Colonic mucosa (tissue), 4 donors: ENCODE measurements around the gene BICRA. TPM values are rescaled to one million over a fixed set of nuclear protein-coding genes. Genes with fewer than 3 reads are reported as not detected.

ENCODE experiments used
- DNase-seq: peaks from one replicate; pipeline ENCODE4 v3.0.0-alpha.2; 2020
- H3K27ac ChIP-seq: fragments of 200-600 bp; one replicate; pipeline ENCODE4 v1.8.0; 2021
- H3K27me3 ChIP-seq: fragments of 200-600 bp; one replicate; pipeline ENCODE4 v1.8.0; 2021
- H3K36me3 ChIP-seq: fragments of 200-600 bp; one replicate; pipeline ENCODE4 v1.8.0; 2021
- H3K4me1 ChIP-seq: fragments of 200-600 bp; one replicate; pipeline ENCODE4 v1.8.0; 2021; ENCODE audit warnings: mild to moderate bottlenecking
- H3K4me3 ChIP-seq: fragments of 200-600 bp; one replicate; pipeline ENCODE4 v1.8.0; 2021
- H3K9ac ChIP-seq, 2 donors: one replicate each; pipeline ENCODE4 v1.7.0; 2013; ENCODE audit warnings: control low read depth in 2 of 2, low read depth in 2 of 2, low read length in 2 of 2
- H3K9me3 ChIP-seq: fragments of 200-600 bp; one replicate; pipeline ENCODE4 v1.8.0; 2021
- CTCF ChIP-seq: fragments of 200-600 bp; IDR thresholded peaks from one replicate; pipeline ENCODE4 v1.8.0; 2022; ENCODE audit warnings: antibody characterized with exemption, mild to moderate bottlenecking
- intact Hi-C: fragments of 100-400 bp; cut with DNase I; formaldehyde crosslinking; loops from one replicate; pipeline ENCODE4 v1.14.1; 2022
- total RNA-seq, 2 donors: library from RNA; stranded (reverse); fragmentation: NEBNext Ultra II Directional in 1 of 2; extraction: Animal tissue kit (Norgen Biotek cat#: 25700) in 1 of 2; gene quantifications; one replicate each; pipeline ENCODE4 v1.2.1, GENCODE V29; 2021
- donor health status: healthy.
- donor health status: DM: no; HTN: no; CAD: no.
- donor health status: DM: no; HTN: no; CAD: no.

BICRA gene
- total RNA-seq, 2 donors from 2014 or later: 11.7 to 13.4 TPM

- DNase-seq: no peak
- no peak for TF ChIP-seq CTCF
- H3K9ac ChIP-seq: no peak overlapping the region
- H3K4me1 ChIP-seq: no peaks in the 10 kb centered on the region
- H3K27me3 ChIP-seq: no peaks in the 10 kb centered on the region
- H3K36me3 ChIP-seq: peaks cover 8% of the 10 kb centered on the region
- no peak overlapping the region for H3K27ac ChIP-seq
- H3K4me3 ChIP-seq: no peak overlapping the region
- no peaks in the 10 kb centered on the region for H3K9me3 ChIP-seq
- intact Hi-C loops: no loop called here
These were observed 93.0 kb downstream of the BICRA start for GRCh38 chr19:47701717-47702552.

- Histone ChIP-seq H3K27ac (no peak overlapping the region), H3K36me3 (peaks cover 8% of the 10 kb centered on the region), H3K9me3 (no peaks in the 10 kb centered on the region), H3K9ac (no peak overlapping the region), H3K27me3 (no peaks in the 10 kb centered on the region), H3K4me1 (no peaks in the 10 kb centered on the region), H3K4me3 (no peak overlapping the region)
- intact Hi-C loops: no loop called here
- no peak for TF ChIP-seq CTCF
- no peak for DNase-seq
These were observed 93.7 kb downstream of the BICRA start for GRCh38 chr19:47702671-47703070.

GRCh38 chr19:47703301-47703700 lies 94.4 kb downstream of the BICRA start:
- no peaks in the 10 kb centered on the region for H3K9me3 ChIP-seq
- H3K36me3 ChIP-seq: peaks cover 8% of the 10 kb centered on the region
- intact Hi-C loops: no loop called here
- peak overlapping the region; percentile 22 for H3K27ac ChIP-seq
- no peak overlapping the region for H3K4me3 ChIP-seq
- H3K9ac ChIP-seq: no peak overlapping the region
- H3K4me1 ChIP-seq: no peaks in the 10 kb centered on the region
- DNase-seq: no peak
- H3K27me3 ChIP-seq: no peaks in the 10 kb centered on the region
- no peak for TF ChIP-seq CTCF

- Histone ChIP-seq H3K9ac (no peak overlapping the region), H3K36me3 (peaks cover 5% of the 10 kb centered on the region), H3K4me1 (no peaks in the 10 kb centered on the region), H3K27me3 (no peaks in the 10 kb centered on the region), H3K9me3 (no peaks in the 10 kb centered on the region), H3K27ac (no peak overlapping the region), H3K4me3 (no peak overlapping the region)
- DNase-seq: no peak
- no peak for TF ChIP-seq CTCF
- intact Hi-C loops: no loop called here
These were observed 95.1 kb downstream of the BICRA start for GRCh38 chr19:47704024-47704423.

- H3K4me1 ChIP-seq: no peaks in the 10 kb centered on the region
- DNase-seq: no peak
- H3K27me3 ChIP-seq: no peaks in the 10 kb centered on the region
- no peak overlapping the region for H3K9ac ChIP-seq
- H3K4me3 ChIP-seq: no peak overlapping the region
- intact Hi-C loops: no loop called here
- no peaks in the 10 kb centered on the region for H3K9me3 ChIP-seq
- no peak for TF ChIP-seq CTCF
- peaks cover 5% of the 10 kb centered on the region for H3K36me3 ChIP-seq
- H3K27ac ChIP-seq: no peak overlapping the region
These were observed 95.7 kb downstream of the BICRA start for GRCh38 chr19:47704656-47705055.
